Activated naive CD8-positive, alpha-beta T cell treated with anti-CD3 and anti-CD28 coated beads for 36 hours (primary cell): ENCODE results near the gene KRTAP8-1. TPM values are rescaled to one million over a fixed set of nuclear protein-coding genes. Genes with fewer than 3 reads are reported as not detected.

Experiments
- total RNA-seq, 2 experiments: library from RNA; stranded (reverse); gene quantifications; one replicate each; pipeline ENCODE4 v1.2.3, GENCODE V29; 2021

Gene KRTAP8-1
- total RNA-seq, 2 experiments from 2014 or later: not detected

Other genes with a start within 250 kb of the KRTAP8-1 start
- not detected for gene KRTAP22-2, start 222.9 kb downstream of the KRTAP8-1 start, total RNA-seq
- gene KRTAP6-3, start 220.8 kb downstream of the KRTAP8-1 start, total RNA-seq: not detected
- gene KRTAP6-2, start 214.4 kb downstream of the KRTAP8-1 start, total RNA-seq: not detected
- not detected for gene KRTAP22-1, start 212.2 kb downstream of the KRTAP8-1 start, total RNA-seq
- gene KRTAP6-1, start 199.3 kb downstream of the KRTAP8-1 start, total RNA-seq: not detected
- gene KRTAP20-1, start 196.8 kb downstream of the KRTAP8-1 start, total RNA-seq: not detected
- not detected for gene KRTAP20-4, start 192.6 kb downstream of the KRTAP8-1 start, total RNA-seq
- gene KRTAP20-2, start 178.1 kb downstream of the KRTAP8-1 start, total RNA-seq: not detected
- gene KRTAP20-3, start 170.4 kb downstream of the KRTAP8-1 start, total RNA-seq: not detected
- gene KRTAP21-3, start 94.5 kb downstream of the KRTAP8-1 start, total RNA-seq: not detected
- gene KRTAP21-2, start 66.0 kb downstream of the KRTAP8-1 start, total RNA-seq: not detected
- not detected for gene KRTAP21-1, start 57.8 kb downstream of the KRTAP8-1 start, total RNA-seq
- gene KRTAP7-1, start 16.5 kb upstream of the KRTAP8-1 start, total RNA-seq: not detected
- gene KRTAP11-1, start 68.3 kb upstream of the KRTAP8-1 start, total RNA-seq: not detected
- not detected for gene KRTAP19-8, start 225.2 kb upstream of the KRTAP8-1 start, total RNA-seq